ENCODE measurements around the gene CDPF1.
"Not testable (repeated sequence)": the region's sequence is repeated elsewhere in the genome, so short reads cannot be mapped to it uniquely, and the experiment has no call there.

CDPF1 gene

DNA sequence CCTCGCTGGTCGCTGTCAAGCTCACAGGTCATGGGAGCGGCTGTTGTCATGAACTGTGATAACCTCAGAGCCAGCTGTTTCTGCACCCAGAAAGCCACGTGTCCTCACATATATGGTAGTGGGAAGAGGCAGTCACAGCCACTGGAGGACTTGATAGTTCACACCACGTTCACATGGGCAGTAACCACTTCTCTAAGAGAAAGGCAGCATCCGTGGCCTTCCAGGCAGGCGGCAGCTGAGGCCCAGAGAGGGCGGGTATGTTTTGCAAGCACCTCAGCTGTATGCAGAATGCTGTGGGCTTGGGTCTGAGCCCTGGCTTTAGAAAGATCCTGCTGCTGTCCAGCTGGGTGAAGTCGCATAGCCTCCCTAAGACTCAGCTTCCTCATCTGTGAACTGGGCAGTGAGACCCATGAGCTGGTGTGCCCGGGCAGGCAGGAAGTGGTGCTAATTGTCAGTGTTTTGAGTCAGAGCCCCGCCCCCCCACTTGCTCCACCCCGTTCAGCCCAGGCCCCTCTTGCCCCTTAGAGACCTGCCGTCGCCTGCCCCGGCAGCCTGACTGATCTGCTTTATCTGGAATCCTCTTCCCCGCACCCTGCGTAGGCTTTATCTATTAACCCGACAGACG, 31.0 kb upstream of the CDPF1 start:
- no peak for DNase-seq

DNA sequence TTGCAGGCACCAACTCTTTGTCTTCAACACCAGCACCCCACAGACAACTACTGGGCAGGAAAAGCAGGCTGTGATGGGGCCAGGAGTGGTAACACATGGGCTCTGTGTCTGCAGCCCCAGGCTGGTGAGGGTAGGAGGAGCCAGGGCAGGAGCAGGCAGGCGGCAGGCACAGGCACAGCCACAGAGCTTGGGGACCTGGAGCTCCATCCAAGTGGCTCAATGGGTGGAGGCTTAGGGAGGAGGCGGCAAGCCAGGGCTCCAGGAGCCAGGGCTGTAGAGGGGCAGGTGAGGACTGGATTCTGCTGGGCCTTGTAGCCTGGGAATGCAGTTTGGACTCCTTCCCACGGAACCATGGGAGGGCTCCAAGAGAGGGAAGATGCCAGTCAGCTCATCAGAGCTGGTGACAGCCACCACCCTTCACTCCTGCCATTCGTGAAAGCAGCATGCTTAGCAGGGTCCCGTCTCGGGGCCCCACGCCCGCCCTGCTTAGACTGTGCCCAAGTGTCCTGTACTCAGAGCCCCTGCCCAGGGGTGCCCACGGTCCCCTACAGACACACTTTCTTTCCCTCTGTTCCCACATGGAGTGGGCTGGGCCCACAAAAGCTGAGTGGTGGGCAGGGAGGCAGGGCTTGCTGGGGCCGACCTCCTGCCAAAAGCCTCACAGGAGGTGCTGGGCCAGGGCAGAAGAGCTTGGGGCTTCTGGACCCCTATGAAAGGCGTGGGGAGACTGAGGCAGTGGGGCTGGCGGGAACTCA, 30.1 kb upstream of the CDPF1 start:
- DNase-seq = no peak

- no peak for DNase-seq
These were observed 28.9 kb upstream of the CDPF1 start for GRCh38 chr22:46278656-46279645.

GRCh38 chr22:46276563-46276962, 26.5 kb upstream of the CDPF1 start:
- DNase-seq = no peak

GRCh38 chr22:46275455-46276122, 25.5 kb upstream of the CDPF1 start:
- DNase-seq = no peak

DNA sequence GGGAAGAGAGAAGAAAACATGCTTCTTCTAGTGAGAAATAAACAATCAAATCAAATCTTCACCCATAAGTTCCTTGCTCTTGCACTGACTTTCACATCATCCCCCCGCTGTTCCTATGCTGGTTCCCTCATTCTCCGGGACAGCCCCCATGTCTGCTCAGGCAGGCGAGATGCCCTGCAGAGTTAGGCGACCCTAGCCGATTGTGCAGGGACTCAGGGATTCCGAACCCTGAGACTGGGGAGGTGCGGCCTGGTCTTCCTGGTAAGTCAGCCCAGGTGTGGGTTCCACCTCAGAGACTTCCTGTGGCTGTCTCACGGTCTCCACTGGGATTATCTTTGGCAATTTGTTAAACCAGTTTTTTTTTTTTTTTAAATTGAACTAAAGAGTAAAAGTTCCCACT, 24.3 kb upstream of the CDPF1 start:
- DNase-seq = no peak

DNA sequence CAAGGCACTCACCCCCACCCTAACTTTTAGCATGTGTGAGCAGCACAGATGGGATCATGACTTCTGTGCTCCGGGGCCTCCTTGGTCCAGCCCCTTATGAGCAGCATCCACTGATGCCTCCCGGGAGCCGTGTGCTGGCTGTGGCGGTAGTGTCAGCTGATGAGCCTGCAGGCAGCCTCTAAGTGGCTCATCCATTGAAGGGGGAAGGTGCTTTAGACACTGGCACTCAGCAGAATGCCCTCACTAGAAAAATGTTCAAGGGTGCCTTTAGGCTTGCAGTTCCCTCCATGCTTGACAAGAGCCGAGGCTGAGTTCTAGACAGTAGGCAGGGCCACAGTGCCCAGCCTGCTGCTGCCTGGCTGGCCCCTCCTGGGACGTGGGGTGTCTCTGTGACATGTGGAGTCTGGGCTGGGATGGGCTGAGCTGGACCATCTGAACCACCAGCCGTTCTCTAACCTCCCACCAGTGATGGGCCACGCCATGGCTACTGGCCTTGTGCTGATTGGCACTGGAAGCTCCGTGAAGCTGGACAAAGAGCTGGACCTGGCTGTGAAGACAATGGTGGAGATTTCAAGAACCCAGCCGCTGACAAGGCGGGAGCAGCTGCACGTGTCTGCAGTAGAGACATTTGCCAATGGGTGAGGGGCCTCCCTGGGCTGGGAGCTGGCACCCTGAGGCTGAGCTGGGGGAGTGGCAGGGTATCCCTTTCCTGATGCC, 23.5 kb upstream of the CDPF1 start:
- DNase-seq = no peak

GRCh38 chr22:46272762-46273431, 22.8 kb upstream of the CDPF1 start:
- DNase-seq = no peak

DNA sequence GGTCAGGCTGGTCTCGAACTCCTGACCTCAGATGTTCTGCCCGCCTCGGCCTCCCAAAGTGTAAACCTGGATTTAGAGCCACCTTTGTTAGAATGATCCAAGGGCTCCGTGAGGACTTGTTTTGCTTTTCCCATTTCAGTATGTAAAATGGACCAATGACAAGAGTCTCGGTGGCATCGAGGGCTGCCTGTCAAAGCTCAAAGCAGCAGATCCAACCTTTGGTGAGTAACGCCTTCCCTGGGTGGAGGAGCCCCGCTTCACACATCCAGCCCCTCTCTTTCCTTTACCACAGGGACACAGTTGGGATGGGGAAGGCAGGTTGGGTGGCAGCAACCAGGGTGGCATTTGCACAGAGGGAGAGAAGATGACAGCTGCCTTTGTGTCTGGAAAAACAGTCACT, 22.1 kb upstream of the CDPF1 start:
- DNase-seq = no peak

DNA sequence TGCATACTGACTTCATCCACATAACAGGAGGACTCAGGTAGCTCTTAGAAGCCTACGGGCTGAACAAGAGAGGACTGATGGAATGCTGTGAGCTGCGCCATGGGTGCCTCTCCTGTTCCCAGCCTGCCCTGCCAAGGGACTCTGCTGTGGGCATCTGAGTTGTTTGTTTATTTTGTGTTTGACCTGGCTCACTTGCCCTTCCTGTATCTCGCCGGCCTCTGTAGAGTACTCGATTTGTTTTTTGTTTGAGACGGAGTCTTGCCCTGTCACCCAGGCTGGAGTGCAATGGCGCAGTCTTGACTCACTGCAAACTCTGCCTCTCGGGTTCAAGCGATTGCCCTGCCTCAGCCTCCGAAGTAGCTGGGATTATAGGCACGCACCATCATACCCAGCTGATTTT, 19.5 kb upstream of the CDPF1 start:
- no peak for DNase-seq

GRCh38 chr22:46267431-46268279, 17.6 kb upstream of the CDPF1 start, which contains the start of gene TTC38:
TSS of gene TTC38 (plus strand) at chr22:46268008. CDS start at chr22:46268040, 32 bp downstream.
- DNase-seq = no peak

- not testable (repeated sequence) for DNase-seq
These were observed 15.5 kb upstream of the CDPF1 start for GRCh38 chr22:46265627-46266026.

- not testable (repeated sequence) for DNase-seq
These were observed 14.4 kb upstream of the CDPF1 start for GRCh38 chr22:46264520-46264919.

DNA sequence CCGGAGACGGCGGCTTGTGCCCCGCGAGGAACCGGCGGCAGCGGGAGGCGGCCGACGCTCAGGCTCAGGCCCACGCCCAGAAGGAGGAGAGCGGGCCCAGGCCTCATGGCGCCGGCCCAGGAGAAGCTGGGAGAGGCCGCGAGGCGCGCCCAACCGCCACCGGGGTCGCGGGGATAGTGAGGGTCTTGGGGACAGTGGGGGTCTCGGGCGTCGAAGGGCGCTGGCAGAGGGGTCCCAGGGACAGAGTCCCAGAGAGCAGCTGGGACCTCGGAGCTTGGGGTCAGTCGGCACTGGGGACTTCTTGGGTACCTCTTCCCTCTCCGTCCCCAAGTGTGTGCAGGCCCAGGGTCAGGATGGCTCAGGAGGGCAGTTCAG, 13.1 kb upstream of the CDPF1 start, which contains the start of gene PKDREJ:
Gene PKDREJ (minus strand): TSS at position 128 of the 375 bp plus-strand sequence. CDS start 21 bp downstream, at position 107.
- DNase-seq = no peak

GRCh38 chr22:46262449-46263215, 12.5 kb upstream of the CDPF1 start:
- no peak for DNase-seq

GRCh38 chr22:46260038-46260437, 9.9 kb upstream of the CDPF1 start:
- no peak for DNase-seq

GRCh38 chr22:46259374-46259773, 9.3 kb upstream of the CDPF1 start:
- DNase-seq = no peak

GRCh38 chr22:46256358-46256958, 6.4 kb upstream of the CDPF1 start:
- DNase-seq = no peak

- no peak for DNase-seq
These were observed 1.8 kb upstream of the CDPF1 start for GRCh38 chr22:46251816-46252380.
